ENCODE measurements around the gene ADARB2.
"Not testable (repeated sequence)": the region's sequence is repeated elsewhere in the genome, so short reads cannot be mapped to it uniquely, and the experiment has no call there.

Gene ADARB2

GRCh38 chr10:1434202-1434601 lies 303.1 kb downstream of the ADARB2 start:
- H2AK5ac ChIP-seq (ENCODE audit: low read depth, low read length), result no peak overlapping the region
- H3K79me1 ChIP-seq (ENCODE audit: low read depth, low read length), result no peaks in the 10 kb centered on the region
- no peak overlapping the region for H3K4me3 ChIP-seq (ENCODE audit: low read length in 2 of 2)
- no peak overlapping the region for H3K9ac ChIP-seq (ENCODE audit: low read depth, low read length, poor library complexity)
- H3K27me3 ChIP-seq (ENCODE audit: control insufficient read depth in 3 of 3, insufficient read depth in 3 of 3, low read depth in 1 of 3, low read length in 3 of 3), result no peaks in the 10 kb centered on the region
- H3K4me1 ChIP-seq (ENCODE audit: control insufficient read depth in 2 of 2, insufficient read depth in 1 of 2, low read depth in 1 of 2, low read length in 2 of 2), result peaks cover 0 to 13% of the 10 kb centered on the region in 2 donors
- H3K4ac ChIP-seq (ENCODE audit: low read length), result no peak overlapping the region
- no peak overlapping the region for H3K14ac ChIP-seq (ENCODE audit: low read length)
- H2BK120ac ChIP-seq (ENCODE audit: low read depth, low read length), result no peak overlapping the region
- H3K23ac ChIP-seq (ENCODE audit: low read depth, low read length, poor library complexity), result no peak overlapping the region
- no peak overlapping the region for H4K91ac ChIP-seq (ENCODE audit: low read depth, low read length, poor library complexity)
- H3K9me3 ChIP-seq (replicated peaks in 1 of 2; ENCODE audit: control insufficient read depth in 2 of 2, insufficient read depth in 1 of 2, low read depth in 1 of 2, low read length in 2 of 2), result no peaks in the 10 kb centered on the region
- H3K36me3 ChIP-seq (replicated peaks in 1 of 2; ENCODE audit: control insufficient read depth in 2 of 2, insufficient read depth in 2 of 2, low read length in 2 of 2), result no peaks in the 10 kb centered on the region
- no peak for DNase-seq (ENCODE audit: low spot score)
- H2BK12ac ChIP-seq (ENCODE audit: low read length), result no peak overlapping the region
- no peak overlapping the region for H3K27ac ChIP-seq (replicated peaks; ENCODE audit: low read length)
- WGBS, 2 donors (ENCODE audit: extremely low coverage in 2 of 2, insufficient read length in 2 of 2, insufficient replicate concordance in 1 of 2), result no CpG with 5 or more reads among the region's 11 CpGs
- no peak overlapping the region for H2BK15ac ChIP-seq (ENCODE audit: low read length)
- H4K8ac ChIP-seq (ENCODE audit: low read depth, low read length), result no peak overlapping the region
- H2BK5ac ChIP-seq (ENCODE audit: low read length), result no peak overlapping the region
- no peak overlapping the region for H3K18ac ChIP-seq (ENCODE audit: low read length)
- no peak overlapping the region for H2AFZ ChIP-seq (ENCODE audit: low read length)
- no peak overlapping the region for H3K4me2 ChIP-seq (ENCODE audit: insufficient read depth, low read length, poor library complexity, severe bottlenecking)

- DNase-seq (ENCODE audit: low spot score), result no peak
- Histone ChIP-seq H3K9me3 (replicated peaks in 1 of 2; ENCODE audit: control insufficient read depth in 2 of 2, insufficient read depth in 1 of 2, low read depth in 1 of 2, low read length in 2 of 2) (no peaks in the 10 kb centered on the region), H3K23ac (ENCODE audit: low read depth, low read length, poor library complexity) (no peak overlapping the region), H3K14ac (ENCODE audit: low read length) (no peak overlapping the region), H2BK5ac (ENCODE audit: low read length) (no peak overlapping the region), H2BK12ac (ENCODE audit: low read length) (no peak overlapping the region), H2BK15ac (ENCODE audit: low read length) (no peak overlapping the region), H3K27me3 (ENCODE audit: control insufficient read depth in 3 of 3, insufficient read depth in 3 of 3, low read depth in 1 of 3, low read length in 3 of 3) (no peaks in the 10 kb centered on the region), H3K27ac (replicated peaks; ENCODE audit: low read length) (no peak overlapping the region), H2BK120ac (ENCODE audit: low read depth, low read length) (no peak overlapping the region), H4K91ac (ENCODE audit: low read depth, low read length, poor library complexity) (no peak overlapping the region), H2AK5ac (ENCODE audit: low read depth, low read length) (no peak overlapping the region), H3K18ac (ENCODE audit: low read length) (no peak overlapping the region), H3K36me3 (replicated peaks in 1 of 2; ENCODE audit: control insufficient read depth in 2 of 2, insufficient read depth in 2 of 2, low read length in 2 of 2) (no peaks in the 10 kb centered on the region), H3K4ac (ENCODE audit: low read length) (no peak overlapping the region), H3K4me1 (ENCODE audit: control insufficient read depth in 2 of 2, insufficient read depth in 1 of 2, low read depth in 1 of 2, low read length in 2 of 2) (peaks cover 0 to 12% of the 10 kb centered on the region in 2 donors), H3K79me1 (ENCODE audit: low read depth, low read length) (no peaks in the 10 kb centered on the region), H3K4me2 (ENCODE audit: insufficient read depth, low read length, poor library complexity, severe bottlenecking) (no peak overlapping the region), H3K9ac (ENCODE audit: low read depth, low read length, poor library complexity) (no peak overlapping the region), H4K8ac (ENCODE audit: low read depth, low read length) (no peak overlapping the region), H3K4me3 (ENCODE audit: low read length in 2 of 2) (no peak overlapping the region), H2AFZ (ENCODE audit: low read length) (no peak overlapping the region)
- WGBS, 2 donors (ENCODE audit: extremely low coverage in 2 of 2, insufficient read length in 2 of 2, insufficient replicate concordance in 1 of 2), result no CpG with 5 or more reads among the region's 3 CpGs
Measured at GRCh38 chr10:1432161-1432560, 305.2 kb downstream of the ADARB2 start.

GRCh38 chr10:1431229-1431628 lies 306.1 kb downstream of the ADARB2 start:
- Histone ChIP-seq H3K4me2 (ENCODE audit: insufficient read depth, low read length, poor library complexity, severe bottlenecking) (no peak overlapping the region), H2BK120ac (ENCODE audit: low read depth, low read length) (no peak overlapping the region), H4K8ac (ENCODE audit: low read depth, low read length) (no peak overlapping the region), H3K27me3 (ENCODE audit: control insufficient read depth in 3 of 3, insufficient read depth in 3 of 3, low read depth in 1 of 3, low read length in 3 of 3) (no peaks in the 10 kb centered on the region), H4K91ac (ENCODE audit: low read depth, low read length, poor library complexity) (no peak overlapping the region), H3K23ac (ENCODE audit: low read depth, low read length, poor library complexity) (no peak overlapping the region), H2AK5ac (ENCODE audit: low read depth, low read length) (no peak overlapping the region), H3K4ac (ENCODE audit: low read length) (no peak overlapping the region), H2BK15ac (ENCODE audit: low read length) (no peak overlapping the region), H3K4me3 (ENCODE audit: low read length in 2 of 2) (no peak overlapping the region), H3K36me3 (replicated peaks in 1 of 2; ENCODE audit: control insufficient read depth in 2 of 2, insufficient read depth in 2 of 2, low read length in 2 of 2) (no peaks in the 10 kb centered on the region), H3K14ac (ENCODE audit: low read length) (no peak overlapping the region), H3K27ac (replicated peaks; ENCODE audit: low read length) (no peak overlapping the region), H2BK12ac (ENCODE audit: low read length) (no peak overlapping the region), H2AFZ (ENCODE audit: low read length) (no peak overlapping the region), H2BK5ac (ENCODE audit: low read length) (no peak overlapping the region), H3K79me1 (ENCODE audit: low read depth, low read length) (no peaks in the 10 kb centered on the region), H3K4me1 (ENCODE audit: control insufficient read depth in 2 of 2, insufficient read depth in 1 of 2, low read depth in 1 of 2, low read length in 2 of 2) (peaks cover 0 to 12% of the 10 kb centered on the region in 2 donors), H3K18ac (ENCODE audit: low read length) (no peak overlapping the region), H3K9ac (ENCODE audit: low read depth, low read length, poor library complexity) (no peak overlapping the region), H3K9me3 (replicated peaks in 1 of 2; ENCODE audit: control insufficient read depth in 2 of 2, insufficient read depth in 1 of 2, low read depth in 1 of 2, low read length in 2 of 2) (no peaks in the 10 kb centered on the region)
- WGBS, 2 donors (ENCODE audit: extremely low coverage in 2 of 2, insufficient read length in 2 of 2, insufficient replicate concordance in 1 of 2), result no CpG with 5 or more reads among the region's 1 CpG
- no peak for DNase-seq (ENCODE audit: low spot score)

GRCh38 chr10:1427521-1428186 lies 309.7 kb downstream of the ADARB2 start:
- not testable (repeated sequence) for H2AFZ ChIP-seq (ENCODE audit: low read length); H3K4me3 ChIP-seq (ENCODE audit: low read length in 2 of 2); H3K9ac ChIP-seq (ENCODE audit: low read depth, low read length, poor library complexity); H3K9me3 ChIP-seq (replicated peaks in 1 of 2; ENCODE audit: control insufficient read depth in 2 of 2, insufficient read depth in 1 of 2, low read depth in 1 of 2, low read length in 2 of 2); H2BK12ac ChIP-seq (ENCODE audit: low read length); H3K14ac ChIP-seq (ENCODE audit: low read length); H3K36me3 ChIP-seq (replicated peaks in 1 of 2; ENCODE audit: control insufficient read depth in 2 of 2, insufficient read depth in 2 of 2, low read length in 2 of 2); H3K27ac ChIP-seq (replicated peaks; ENCODE audit: low read length); DNase-seq (ENCODE audit: low spot score); H3K4ac ChIP-seq (ENCODE audit: low read length); H3K27me3 ChIP-seq (ENCODE audit: control insufficient read depth in 3 of 3, insufficient read depth in 3 of 3, low read depth in 1 of 3, low read length in 3 of 3); H2AK5ac ChIP-seq (ENCODE audit: low read depth, low read length); H2BK5ac ChIP-seq (ENCODE audit: low read length); H3K4me2 ChIP-seq (ENCODE audit: insufficient read depth, low read length, poor library complexity, severe bottlenecking); H4K8ac ChIP-seq (ENCODE audit: low read depth, low read length); H3K79me1 ChIP-seq (ENCODE audit: low read depth, low read length); H3K18ac ChIP-seq (ENCODE audit: low read length); H2BK120ac ChIP-seq (ENCODE audit: low read depth, low read length); H3K23ac ChIP-seq (ENCODE audit: low read depth, low read length, poor library complexity); H4K91ac ChIP-seq (ENCODE audit: low read depth, low read length, poor library complexity); H3K4me1 ChIP-seq (ENCODE audit: control insufficient read depth in 2 of 2, insufficient read depth in 1 of 2, low read depth in 1 of 2, low read length in 2 of 2); H2BK15ac ChIP-seq (ENCODE audit: low read length)
- no CpG with 5 or more reads among the region's 3 CpGs for WGBS, 2 donors (ENCODE audit: extremely low coverage in 2 of 2, insufficient read length in 2 of 2, insufficient replicate concordance in 1 of 2)
